Smooth muscle cell (in vitro differentiated cells): ENCODE data around the gene IFNK. TPM values are rescaled to one million over a fixed set of nuclear protein-coding genes. Genes with fewer than 3 reads are reported as not detected.

ENCODE experiments used
- DNase-seq: peaks from one replicate; lab custom pipeline; 2025; ENCODE audit not compliant: unreplicated experiment; lab: John Stamatoyannopoulos, UW
- H2AFZ ChIP-seq: fragments of 200-600 bp; sonication (generic); 2 replicates; pipeline ENCODE4 v1.6.0; 2016; ENCODE audit warnings: antibody characterized with exemption, low read depth, mild to moderate bottlenecking
- H3F3A ChIP-seq: fragments of 200-600 bp; sonication (generic); 2 replicates; pipeline ENCODE4 v1.6.0; 2017; ENCODE audit warnings: antibody characterized with exemption, low read depth
- H3K27ac ChIP-seq: fragments of 200-600 bp; sonication (generic); 2 replicates; pipeline ENCODE4 v1.5.1; 2016; ENCODE audit warnings: low read depth, mild to moderate bottlenecking
- H3K27me3 ChIP-seq: fragments of 200-600 bp; sonication (generic); 2 replicates; pipeline ENCODE4 v1.6.1; 2016; ENCODE audit warnings: low read depth, mild to moderate bottlenecking
- H3K36me3 ChIP-seq: fragments of 200-600 bp; sonication (generic); 2 replicates; pipeline ENCODE4 v1.5.1; 2016; ENCODE audit warnings: low read depth
- H3K4me1 ChIP-seq: fragments of 200-600 bp; sonication (generic); 2 replicates; pipeline ENCODE4 v1.5.1; 2016; ENCODE audit warnings: low read depth
- H3K4me2 ChIP-seq: fragments of 200-600 bp; sonication (generic); 2 replicates; pipeline ENCODE4 v1.6.0; 2016; ENCODE audit warnings: mild to moderate bottlenecking
- H3K4me3 ChIP-seq: fragments of 200-600 bp; sonication (generic); 2 replicates; pipeline ENCODE4 v1.5.1; 2016; ENCODE audit warnings: mild to moderate bottlenecking
- H3K79me2 ChIP-seq: fragments of 200-600 bp; sonication (generic); 2 replicates; pipeline ENCODE4 v1.6.0; 2016; ENCODE audit warnings: low read depth, mild to moderate bottlenecking
- H3K9ac ChIP-seq: fragments of 200-600 bp; sonication (generic); 2 replicates; pipeline ENCODE4 v1.6.0; 2016; ENCODE audit warnings: low read depth
- H3K9me3 ChIP-seq: fragments of 200-600 bp; sonication (generic); replicated peaks from 2 replicates; pipeline ENCODE4 v1.5.1; 2016; ENCODE audit warnings: low read depth
- H4K20me1 ChIP-seq: fragments of 200-600 bp; sonication (generic); 2 replicates; pipeline ENCODE4 v1.6.0; 2016; ENCODE audit warnings: low read depth
- WGBS: methylation state at CpG from one replicate; pipeline ENCODE4 v1.1.7; 2016; ENCODE audit warnings: low lambda C conversion rate; 5-methylcytosine and 5-hydroxymethylcytosine counted together
- polyA plus RNA-seq: library from polyadenylated mRNA; unstranded; fragments of >200 nt; fragmentation: Nextera tagmentation; extraction: Ambion mirVana; gene quantifications from 2 replicates; pipeline ENCODE4 v1.2.1, GENCODE V29; 2016
- total RNA-seq: library from RNA; depleted of rRNA; stranded (reverse); fragments of >200 nt; gene quantifications from 2 replicates; pipeline ENCODE4 v1.2.3, GENCODE V29; 2014
- TF ChIP-seq, protein P1 (sequence below): fragments of 200-600 bp; sonication (generic); IDR thresholded peaks from 2 replicates; pipeline ENCODE4 v1.5.1; 2017; ENCODE audit warnings: borderline replicate concordance, mild to moderate bottlenecking, antibody characterized with exemption; ENCODE audit not compliant: insufficient read depth, poor library complexity, severe bottlenecking

Gene IFNK
- total and polyA plus RNA-seq, 2 experiments from 2014 or later, result not detected

DNA sequence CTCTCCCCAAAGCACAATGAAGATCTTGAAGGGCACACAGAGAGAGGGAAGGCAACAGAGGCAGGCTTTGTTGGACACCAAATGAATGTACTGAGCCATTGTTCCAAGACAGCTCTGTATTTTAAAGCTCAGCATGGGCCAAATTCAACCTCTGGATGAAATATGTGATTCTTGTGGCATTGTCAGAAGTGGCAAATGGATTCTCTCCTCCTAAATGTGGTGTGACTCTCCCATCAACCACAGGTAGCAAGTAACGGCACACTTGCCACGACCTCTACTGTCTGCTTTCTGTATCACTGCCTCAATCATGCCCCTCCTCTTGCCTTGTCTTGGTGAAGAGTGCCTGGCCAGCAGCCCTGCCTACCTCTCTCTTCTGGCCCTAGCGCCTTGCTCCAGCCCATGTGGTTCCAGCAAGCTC is 11.6 kb downstream of the IFNK start:
- TF ChIP-seq, protein P1, sequence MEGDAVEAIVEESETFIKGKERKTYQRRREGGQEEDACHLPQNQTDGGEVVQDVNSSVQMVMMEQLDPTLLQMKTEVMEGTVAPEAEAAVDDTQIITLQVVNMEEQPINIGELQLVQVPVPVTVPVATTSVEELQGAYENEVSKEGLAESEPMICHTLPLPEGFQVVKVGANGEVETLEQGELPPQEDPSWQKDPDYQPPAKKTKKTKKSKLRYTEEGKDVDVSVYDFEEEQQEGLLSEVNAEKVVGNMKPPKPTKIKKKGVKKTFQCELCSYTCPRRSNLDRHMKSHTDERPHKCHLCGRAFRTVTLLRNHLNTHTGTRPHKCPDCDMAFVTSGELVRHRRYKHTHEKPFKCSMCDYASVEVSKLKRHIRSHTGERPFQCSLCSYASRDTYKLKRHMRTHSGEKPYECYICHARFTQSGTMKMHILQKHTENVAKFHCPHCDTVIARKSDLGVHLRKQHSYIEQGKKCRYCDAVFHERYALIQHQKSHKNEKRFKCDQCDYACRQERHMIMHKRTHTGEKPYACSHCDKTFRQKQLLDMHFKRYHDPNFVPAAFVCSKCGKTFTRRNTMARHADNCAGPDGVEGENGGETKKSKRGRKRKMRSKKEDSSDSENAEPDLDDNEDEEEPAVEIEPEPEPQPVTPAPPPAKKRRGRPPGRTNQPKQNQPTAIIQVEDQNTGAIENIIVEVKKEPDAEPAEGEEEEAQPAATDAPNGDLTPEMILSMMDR, result no peak
- Histone ChIP-seq H3K9ac (no peak overlapping the region), H2AFZ (no peak overlapping the region)

DNA sequence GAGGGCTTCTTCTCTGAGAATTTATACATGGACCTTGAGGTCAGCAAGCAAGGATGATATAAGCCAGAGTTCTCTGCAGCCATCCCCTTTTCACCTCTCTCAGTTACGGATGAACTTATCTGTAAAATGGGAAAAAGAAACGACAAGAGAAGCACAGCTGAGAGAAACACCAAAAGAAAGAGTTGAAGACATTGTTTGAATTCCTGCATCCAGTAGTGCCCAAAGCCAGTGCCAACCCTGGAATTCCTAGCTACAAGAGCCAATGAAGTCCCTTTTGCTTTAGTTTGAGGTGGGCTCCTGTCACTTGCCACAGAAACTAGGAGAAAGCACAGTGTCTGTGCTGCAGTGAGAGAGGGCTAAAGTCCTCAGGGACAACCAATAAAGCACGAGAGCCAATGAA is 12.1 kb downstream of the IFNK start:
- Histone ChIP-seq H3K4me3 (no peak overlapping the region), H3F3A (no peaks in the 10 kb centered on the region), H2AFZ (no peak overlapping the region), H3K4me2 (no peak overlapping the region), H3K27ac (no peak overlapping the region), H3K36me3 (no peaks in the 10 kb centered on the region), H3K79me2 (no peaks in the 10 kb centered on the region), H3K27me3 (no peaks in the 10 kb centered on the region), H4K20me1 (no peaks in the 10 kb centered on the region), H3K9me3 (no peaks in the 10 kb centered on the region), H3K9ac (no peak overlapping the region), H3K4me1 (no peaks in the 10 kb centered on the region)
- TF ChIP-seq, protein P1, result no peak
- DNase-seq, result no peak
- WGBS, result 70% methylated on average over 3 of the region's 3 CpGs

More for the DNA sequence above, 11.6 kb downstream of the IFNK start:
- no peak for DNase-seq
- 38% methylated on average over 3 of the region's 3 CpGs for WGBS
- Histone ChIP-seq H3K27ac (no peak overlapping the region), H3K79me2 (no peaks in the 10 kb centered on the region), H3K4me3 (no peak overlapping the region), H3K4me2 (no peak overlapping the region), H3K36me3 (no peaks in the 10 kb centered on the region), H3F3A (no peaks in the 10 kb centered on the region), H3K27me3 (no peaks in the 10 kb centered on the region), H3K9me3 (no peaks in the 10 kb centered on the region), H3K4me1 (no peaks in the 10 kb centered on the region), H4K20me1 (no peaks in the 10 kb centered on the region)

DNA sequence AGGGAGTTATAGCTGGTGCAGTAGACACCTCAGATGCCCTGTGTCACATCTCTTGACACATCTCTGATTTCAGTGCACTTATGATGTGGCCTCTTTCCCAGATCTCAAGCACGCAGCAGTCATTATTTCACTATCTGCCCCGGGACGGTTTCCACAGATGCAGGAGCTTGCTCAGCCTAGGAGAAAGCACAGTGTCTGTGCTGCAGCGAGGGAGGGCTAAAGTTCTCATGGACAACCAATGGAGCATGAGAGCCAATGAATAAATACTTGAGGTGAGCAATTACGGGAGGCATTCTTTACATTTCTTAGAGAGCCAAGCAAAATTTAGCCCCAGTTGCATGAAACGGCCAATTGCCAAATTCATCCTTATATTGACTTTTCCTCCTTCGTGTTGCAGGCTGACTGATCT is 12.9 kb downstream of the IFNK start:
- 76% methylated on average over 7 of the region's 7 CpGs for WGBS
- H3K27me3 ChIP-seq, result no peaks in the 10 kb centered on the region
- no peaks in the 10 kb centered on the region for H4K20me1 ChIP-seq
- H3K27ac ChIP-seq, result no peak overlapping the region
- no peak overlapping the region for H2AFZ ChIP-seq
- no peaks in the 10 kb centered on the region for H3K79me2 ChIP-seq
- H3K4me1 ChIP-seq, result no peaks in the 10 kb centered on the region
- no peak overlapping the region for H3K4me2 ChIP-seq
- no peaks in the 10 kb centered on the region for H3K36me3 ChIP-seq
- TF ChIP-seq, protein P1, result no peak
- no peak overlapping the region for H3K4me3 ChIP-seq
- no peaks in the 10 kb centered on the region for H3F3A ChIP-seq
- no peak for DNase-seq
- H3K9me3 ChIP-seq, result no peaks in the 10 kb centered on the region
- no peak overlapping the region for H3K9ac ChIP-seq

DNA sequence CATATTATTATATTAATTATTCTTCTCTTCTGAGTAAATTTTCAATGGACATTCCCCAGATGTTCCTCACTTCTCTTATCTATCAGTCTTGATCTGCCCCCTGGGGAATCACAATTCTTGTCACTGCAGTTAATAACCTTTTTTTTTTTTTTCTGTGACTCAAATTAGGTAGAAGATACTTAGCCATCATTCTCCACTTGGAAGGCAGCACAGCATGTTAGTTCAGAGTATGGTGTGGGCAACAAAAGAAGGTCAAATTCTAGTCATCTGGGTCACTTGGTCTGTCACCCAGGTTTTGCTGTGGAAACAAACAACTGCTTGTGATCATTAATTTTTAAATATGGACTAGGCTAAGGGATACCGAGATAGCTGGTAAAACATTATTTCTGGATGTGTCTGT is 13.7 kb downstream of the IFNK start:
- Histone ChIP-seq H3K9ac (no peak overlapping the region), H3K27ac (no peak overlapping the region), H3K27me3 (no peaks in the 10 kb centered on the region), H3K4me3 (no peak overlapping the region), H3K4me1 (no peaks in the 10 kb centered on the region), H3K79me2 (no peaks in the 10 kb centered on the region), H3K9me3 (no peaks in the 10 kb centered on the region), H4K20me1 (no peaks in the 10 kb centered on the region), H3F3A (no peaks in the 10 kb centered on the region), H3K4me2 (no peak overlapping the region), H3K36me3 (no peaks in the 10 kb centered on the region), H2AFZ (no peak overlapping the region)
- WGBS, result 100% methylated on average over 1 of the region's 1 CpG
- TF ChIP-seq, protein P1, result no peak
- no peak for DNase-seq
